ENCODE results near the gene PAFAH2. TPM values are rescaled to one million over a fixed set of nuclear protein-coding genes. Genes with fewer than 3 reads are reported as not detected.

PAFAH2 gene
- total RNA-seq, 1 experiment from 2014 or later: 8.4 TPM

DNA sequence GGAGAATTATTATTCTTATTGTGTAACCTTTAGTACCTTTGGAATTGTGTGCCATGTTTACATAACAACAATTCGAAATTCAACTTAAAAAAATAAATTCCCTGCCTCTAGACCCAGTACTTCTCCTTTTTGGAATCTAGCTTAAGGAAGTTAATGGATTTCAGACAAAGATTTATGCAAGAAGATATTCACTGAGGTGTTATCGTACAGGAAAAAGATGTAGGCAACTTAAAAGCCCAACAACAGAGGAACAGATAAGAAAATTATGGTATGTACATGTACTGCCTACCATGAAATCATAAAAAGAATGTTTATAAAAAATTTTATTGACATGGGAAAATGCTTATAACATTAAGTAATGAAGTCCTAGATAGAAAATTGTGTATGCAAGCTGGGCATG, 73.4 kb downstream of the PAFAH2 start:
- Mint-ChIP-seq H3K27ac (ENCODE audit: unreplicated experiment) (no peak overlapping the region), H3K36me3 (ENCODE audit: insufficient read depth, unreplicated experiment) (peaks cover 6% of the 10 kb centered on the region), H3K4me1 (ENCODE audit: low read depth, unreplicated experiment) (no peaks in the 10 kb centered on the region), H3K9me3 (ENCODE audit: low read depth, unreplicated experiment) (no peaks in the 10 kb centered on the region), H3K27me3 (ENCODE audit: unreplicated experiment) (peaks cover 29% of the 10 kb centered on the region), H3K4me3 (ENCODE audit: low read depth, unreplicated experiment) (no peak overlapping the region)
- CTCF ChIA-PET: interaction anchor here (0.6 kb wide), 1 partner anchor 57 kb away, joined by 6 read pairs; no protein-coding TSS in a partner anchor
- intact Hi-C loops (cut with micrococcal nuclease; ENCODE audit: unreplicated experiment): no loop called here
- TF ChIP-seq, protein P1, sequence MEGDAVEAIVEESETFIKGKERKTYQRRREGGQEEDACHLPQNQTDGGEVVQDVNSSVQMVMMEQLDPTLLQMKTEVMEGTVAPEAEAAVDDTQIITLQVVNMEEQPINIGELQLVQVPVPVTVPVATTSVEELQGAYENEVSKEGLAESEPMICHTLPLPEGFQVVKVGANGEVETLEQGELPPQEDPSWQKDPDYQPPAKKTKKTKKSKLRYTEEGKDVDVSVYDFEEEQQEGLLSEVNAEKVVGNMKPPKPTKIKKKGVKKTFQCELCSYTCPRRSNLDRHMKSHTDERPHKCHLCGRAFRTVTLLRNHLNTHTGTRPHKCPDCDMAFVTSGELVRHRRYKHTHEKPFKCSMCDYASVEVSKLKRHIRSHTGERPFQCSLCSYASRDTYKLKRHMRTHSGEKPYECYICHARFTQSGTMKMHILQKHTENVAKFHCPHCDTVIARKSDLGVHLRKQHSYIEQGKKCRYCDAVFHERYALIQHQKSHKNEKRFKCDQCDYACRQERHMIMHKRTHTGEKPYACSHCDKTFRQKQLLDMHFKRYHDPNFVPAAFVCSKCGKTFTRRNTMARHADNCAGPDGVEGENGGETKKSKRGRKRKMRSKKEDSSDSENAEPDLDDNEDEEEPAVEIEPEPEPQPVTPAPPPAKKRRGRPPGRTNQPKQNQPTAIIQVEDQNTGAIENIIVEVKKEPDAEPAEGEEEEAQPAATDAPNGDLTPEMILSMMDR (IDR thresholded peaks at IDR 0.05; ENCODE audit: unreplicated experiment): no peak
- DNase-seq: no peak
- BruUV-seq (replicated peaks): no TSS peak

GRCh38 chr1:25922971-25923552, 74.8 kb downstream of the PAFAH2 start:
- peaks cover 29% of the 10 kb centered on the region for H3K27me3 Mint-ChIP-seq (ENCODE audit: unreplicated experiment)

DNA sequence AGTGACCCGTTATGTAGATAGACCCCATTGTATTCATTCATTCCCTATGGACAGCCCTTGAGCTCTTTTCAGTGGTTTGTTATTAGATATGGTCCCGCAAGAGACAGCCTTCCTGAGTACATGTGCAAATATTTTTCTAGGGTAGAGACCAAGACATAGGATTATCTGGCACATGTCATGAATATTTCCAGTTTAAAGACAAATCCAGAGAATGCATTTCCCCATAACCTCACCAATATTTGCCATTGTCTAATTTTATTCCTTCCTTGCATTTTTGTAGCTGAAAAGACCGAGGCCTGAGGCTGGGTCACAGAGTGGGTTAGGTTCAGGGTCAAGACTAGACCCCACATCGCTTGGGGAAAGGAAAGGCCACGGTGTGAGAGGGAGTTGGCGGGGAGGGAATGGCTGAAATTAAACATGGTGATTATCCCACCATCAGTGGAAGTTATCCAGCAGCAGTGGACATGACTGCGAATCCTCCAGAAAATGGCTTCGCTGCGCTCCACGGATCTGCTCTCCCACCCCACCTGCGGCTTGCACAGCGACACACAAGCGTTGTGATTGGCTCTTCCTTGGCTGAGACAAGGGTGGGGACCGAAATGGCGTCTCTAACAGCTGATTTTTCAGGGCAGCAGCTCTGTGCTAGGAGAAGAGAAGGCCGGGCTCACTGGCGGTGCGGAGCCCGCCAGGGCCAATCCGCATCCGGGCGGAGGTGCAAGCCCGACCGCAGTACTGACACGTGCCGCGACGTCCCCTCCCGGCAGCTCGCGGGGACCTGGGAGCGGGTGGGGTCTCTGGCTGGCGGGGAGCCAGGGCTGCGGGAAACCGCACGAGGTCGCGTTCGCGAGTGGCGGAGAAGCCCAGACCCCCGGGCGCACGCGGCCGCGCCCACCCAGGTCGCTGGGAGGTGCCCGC, 75.5 kb downstream of the PAFAH2 start:
- peak; percentile 5 for DNase-seq
- Mint-ChIP-seq H3K36me3 (ENCODE audit: insufficient read depth, unreplicated experiment) (peaks cover 6% of the 10 kb centered on the region), H3K27ac (ENCODE audit: unreplicated experiment) (no peak overlapping the region), H3K9me3 (ENCODE audit: low read depth, unreplicated experiment) (no peaks in the 10 kb centered on the region), H3K4me1 (ENCODE audit: low read depth, unreplicated experiment) (no peaks in the 10 kb centered on the region), H3K4me3 (ENCODE audit: low read depth, unreplicated experiment) (peak overlapping the region; percentile 71), H3K27me3 (ENCODE audit: unreplicated experiment) (peaks cover 29% of the 10 kb centered on the region)
- CTCF ChIA-PET: no interaction called here
- TF ChIP-seq, protein P1 (IDR thresholded peaks at IDR 0.05; ENCODE audit: unreplicated experiment): no peak
- no TSS peak for BruUV-seq (replicated peaks)
- intact Hi-C loops (cut with micrococcal nuclease; ENCODE audit: unreplicated experiment): no loop called here

More at GRCh38 chr1:25922971-25923552, 74.8 kb downstream of the PAFAH2 start:
- intact Hi-C loops (cut with micrococcal nuclease; ENCODE audit: unreplicated experiment): no loop called here
- Mint-ChIP-seq H3K36me3 (ENCODE audit: insufficient read depth, unreplicated experiment) (peaks cover 6% of the 10 kb centered on the region), H3K4me1 (ENCODE audit: low read depth, unreplicated experiment) (no peaks in the 10 kb centered on the region), H3K27ac (ENCODE audit: unreplicated experiment) (no peak overlapping the region), H3K4me3 (ENCODE audit: low read depth, unreplicated experiment) (peak overlapping the region; percentile 71), H3K9me3 (ENCODE audit: low read depth, unreplicated experiment) (no peaks in the 10 kb centered on the region)
- TF ChIP-seq, protein P1 (IDR thresholded peaks at IDR 0.05; ENCODE audit: unreplicated experiment): no peak
- CTCF ChIA-PET: interaction anchor here (0.6 kb wide), 1 partner anchor 1450 kb away, joined by 5 read pairs; no protein-coding TSS in a partner anchor
- BruUV-seq (replicated peaks): no TSS peak
- DNase-seq: peak; percentile 15

GRCh38 chr1:25918615-25919014, 79.2 kb downstream of the PAFAH2 start:
- DNase-seq: no peak
- no peaks in the 10 kb centered on the region for H3K4me1 Mint-ChIP-seq (ENCODE audit: low read depth, unreplicated experiment)
- no peak overlapping the region for H3K4me3 Mint-ChIP-seq (ENCODE audit: low read depth, unreplicated experiment)
- CTCF ChIA-PET: interaction anchor here (0.6 kb wide), 1 partner anchor 164 kb away, joined by 3 read pairs; no protein-coding TSS in a partner anchor
- BruUV-seq (replicated peaks): no TSS peak
- peaks cover 11% of the 10 kb centered on the region for H3K36me3 Mint-ChIP-seq (ENCODE audit: insufficient read depth, unreplicated experiment)
- TF ChIP-seq, protein P1 (IDR thresholded peaks at IDR 0.05; ENCODE audit: unreplicated experiment): no peak
- peaks cover 12% of the 10 kb centered on the region for H3K27me3 Mint-ChIP-seq (ENCODE audit: unreplicated experiment)
- no peaks in the 10 kb centered on the region for H3K9me3 Mint-ChIP-seq (ENCODE audit: low read depth, unreplicated experiment)
- intact Hi-C loops (cut with micrococcal nuclease; ENCODE audit: unreplicated experiment): no loop called here
- H3K27ac Mint-ChIP-seq (ENCODE audit: unreplicated experiment): no peak overlapping the region

All from Calu3 (cell line).